PC-3 (cell line): ENCODE measurements around the gene RTL5. TPM values are rescaled to one million over a fixed set of nuclear protein-coding genes. Genes with fewer than 3 reads are reported as not detected.

ENCODE experiments used
- ATAC-seq: fragments of 200-7000 bp; cut with Tn5 transposase; 2 replicates; pipeline ENCODE4 v1.9.1; 2020; ENCODE audit warnings: mild to moderate bottlenecking, moderate library complexity
- BruUV-seq: library from RNA; stranded (reverse); fragments of 400-500 nt; replicated peaks from 2 replicates; lab custom pipeline; 2021; lab: Mats Ljungman, UMichigan
- CTCF ChIA-PET: fragments of 300-600 bp; sonication (Branson Sonifier 250); formaldehyde crosslinking; loops from one replicate; lab custom pipeline; 2022; ENCODE audit warnings: antibody characterized with exemption; lab: Charles Lee
- POLR2A ChIA-PET: fragments of 300-600 bp; sonication (Branson Sonifier 250); formaldehyde crosslinking; loops from one replicate; lab custom pipeline; 2022; ENCODE audit warnings: antibody characterized with exemption; ENCODE audit not compliant: unreplicated experiment; lab: Charles Lee
- DNase-seq: peaks from one replicate; pipeline ENCODE4 v3.0.0-alpha.2; 2015
- H2AFZ ChIP-seq: fragments of 300-600 bp; sonication (generic); 2 replicates; pipeline ENCODE4 v1.6.0; 2016; ENCODE audit warnings: antibody characterized with exemption, low read length
- H3F3A ChIP-seq: fragments of 300-600 bp; sonication (generic); one replicate; pipeline ENCODE4 v1.6.0; 2017; ENCODE audit warnings: antibody characterized with exemption, low read length, control low read depth, mild to moderate bottlenecking; ENCODE audit not compliant: unreplicated experiment
- H3K27ac ChIP-seq: fragments of 300-600 bp; sonication (generic); 2 replicates; pipeline ENCODE4 v1.5.1; 2016; ENCODE audit warnings: mild to moderate bottlenecking, low read length
- H3K27me3 ChIP-seq: fragments of 300-600 bp; sonication (generic); 2 replicates; pipeline ENCODE4 v1.6.1; 2016; ENCODE audit warnings: low read length, mixed read lengths
- H3K36me3 ChIP-seq: fragments of 300-600 bp; sonication (generic); 2 replicates; pipeline ENCODE4 v1.6.1; 2016; ENCODE audit warnings: low read depth, mixed run types, low read length, mixed read lengths
- H3K4me1 ChIP-seq: fragments of 300-600 bp; sonication (generic); 2 replicates; pipeline ENCODE4 v1.5.1; 2016; ENCODE audit warnings: low read length; ENCODE audit not compliant: insufficient read depth
- H3K4me2 ChIP-seq: fragments of 300-600 bp; sonication (generic); 2 replicates; pipeline ENCODE4 v1.6.0; 2016; ENCODE audit warnings: low read length
- H3K4me3 ChIP-seq: fragments of 300-600 bp; sonication (generic); 2 replicates; pipeline ENCODE4 v1.5.1; 2016; ENCODE audit warnings: mild to moderate bottlenecking, low read length, mixed read lengths
- H3K79me2 ChIP-seq: fragments of 300-600 bp; sonication (generic); 2 replicates; pipeline ENCODE4 v1.6.1; 2017; ENCODE audit warnings: low read length, mixed read lengths
- H3K9ac ChIP-seq: fragments of 300-600 bp; sonication (generic); 2 replicates; pipeline ENCODE4 v1.6.0; 2016; ENCODE audit warnings: mild to moderate bottlenecking, low read length
- H3K9me2 ChIP-seq: fragments of 300-600 bp; sonication (generic); replicated peaks from 2 replicates; pipeline ENCODE4 v1.6.1; 2016; ENCODE audit warnings: mixed run types, low read length, mixed read lengths
- H3K9me3 ChIP-seq: fragments of 300-600 bp; sonication (generic); 2 replicates; pipeline ENCODE4 v1.6.1; 2016; ENCODE audit warnings: low read length, mixed read lengths
- H4K20me1 ChIP-seq: fragments of 300-600 bp; sonication (generic); 2 replicates; pipeline ENCODE4 v1.6.1; 2016; ENCODE audit warnings: low read length, mixed read lengths
- EZH2 ChIP-seq: fragments of 300-600 bp; sonication (generic); IDR thresholded peaks from one replicate; pipeline ENCODE4 v1.6.1; 2017; ENCODE audit warnings: antibody characterized with exemption, mild to moderate bottlenecking, low read length; ENCODE audit not compliant: unreplicated experiment
- EZH2phosphoT487 ChIP-seq: fragments of 300-600 bp; sonication (generic); IDR thresholded peaks from 2 replicates; pipeline ENCODE4 v1.6.1; 2018; ENCODE audit warnings: mild to moderate bottlenecking, antibody characterized with exemption, low read length, borderline replicate concordance
- intact Hi-C: fragments of 100-400 bp; cut with micrococcal nuclease; formaldehyde crosslinking; loops from 2 replicates; pipeline ENCODE4 v1.9.0; 2023
- total RNA-seq: library from RNA; depleted of rRNA; stranded (reverse); fragments of >200 nt; gene quantifications from 2 replicates; pipeline ENCODE4 v1.2.3, GENCODE V29; 2014
- TF ChIP-seq, protein P1 (sequence below): fragments of 300-600 bp; sonication (generic); conservative IDR thresholded peaks from 2 replicates; pipeline ENCODE4 v1.5.1; 2017; ENCODE audit warnings: antibody characterized with exemption, low read depth, mild to moderate bottlenecking, low read length

Gene RTL5
- total RNA-seq, 1 experiment from 2014 or later, result 0.40 TPM

DNA sequence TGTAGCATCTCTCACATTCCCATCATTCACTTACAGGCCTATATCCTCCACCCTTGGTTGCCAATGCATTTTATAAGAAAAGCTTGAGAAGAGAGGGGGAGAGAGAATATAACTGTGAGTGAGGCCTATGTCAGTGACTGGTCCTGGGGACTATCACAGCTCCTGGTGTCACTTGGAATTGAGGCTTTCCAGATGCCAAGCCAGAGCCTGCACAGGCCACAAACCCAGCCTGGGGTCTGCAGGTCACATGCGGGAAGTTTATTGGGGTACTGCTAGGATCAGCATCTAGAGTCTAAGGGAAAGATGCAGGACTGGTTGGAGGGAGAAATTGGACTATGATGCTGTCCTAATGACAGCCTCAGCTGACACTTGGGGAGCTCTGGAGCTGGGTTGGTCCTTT, 47.6 kb downstream of the RTL5 start:
- TF ChIP-seq, protein P1, sequence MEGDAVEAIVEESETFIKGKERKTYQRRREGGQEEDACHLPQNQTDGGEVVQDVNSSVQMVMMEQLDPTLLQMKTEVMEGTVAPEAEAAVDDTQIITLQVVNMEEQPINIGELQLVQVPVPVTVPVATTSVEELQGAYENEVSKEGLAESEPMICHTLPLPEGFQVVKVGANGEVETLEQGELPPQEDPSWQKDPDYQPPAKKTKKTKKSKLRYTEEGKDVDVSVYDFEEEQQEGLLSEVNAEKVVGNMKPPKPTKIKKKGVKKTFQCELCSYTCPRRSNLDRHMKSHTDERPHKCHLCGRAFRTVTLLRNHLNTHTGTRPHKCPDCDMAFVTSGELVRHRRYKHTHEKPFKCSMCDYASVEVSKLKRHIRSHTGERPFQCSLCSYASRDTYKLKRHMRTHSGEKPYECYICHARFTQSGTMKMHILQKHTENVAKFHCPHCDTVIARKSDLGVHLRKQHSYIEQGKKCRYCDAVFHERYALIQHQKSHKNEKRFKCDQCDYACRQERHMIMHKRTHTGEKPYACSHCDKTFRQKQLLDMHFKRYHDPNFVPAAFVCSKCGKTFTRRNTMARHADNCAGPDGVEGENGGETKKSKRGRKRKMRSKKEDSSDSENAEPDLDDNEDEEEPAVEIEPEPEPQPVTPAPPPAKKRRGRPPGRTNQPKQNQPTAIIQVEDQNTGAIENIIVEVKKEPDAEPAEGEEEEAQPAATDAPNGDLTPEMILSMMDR, result no peak
- TF ChIP-seq EZH2phosphoT487 (no peak), EZH2 (no peak)
- POLR2A ChIA-PET, result no interaction called here
- Histone ChIP-seq H3K4me2 (no peak overlapping the region), H3K27me3 (no peaks in the 10 kb centered on the region), H2AFZ (no peak overlapping the region), H4K20me1 (no peaks in the 10 kb centered on the region), H3K9me3 (no peaks in the 10 kb centered on the region), H3K79me2 (no peaks in the 10 kb centered on the region), H3K4me3 (no peak overlapping the region), H3K36me3 (no peaks in the 10 kb centered on the region), H3K27ac (no peak overlapping the region), H3K9ac (no peak overlapping the region), H3F3A (no peaks in the 10 kb centered on the region), H3K4me1 (no peaks in the 10 kb centered on the region), H3K9me2 (no peaks in the 10 kb centered on the region)
- intact Hi-C loops, result no loop called here
- no peak for DNase-seq
- BruUV-seq, result no TSS peak
- CTCF ChIA-PET, result no interaction called here
- ATAC-seq, result no peak

DNA sequence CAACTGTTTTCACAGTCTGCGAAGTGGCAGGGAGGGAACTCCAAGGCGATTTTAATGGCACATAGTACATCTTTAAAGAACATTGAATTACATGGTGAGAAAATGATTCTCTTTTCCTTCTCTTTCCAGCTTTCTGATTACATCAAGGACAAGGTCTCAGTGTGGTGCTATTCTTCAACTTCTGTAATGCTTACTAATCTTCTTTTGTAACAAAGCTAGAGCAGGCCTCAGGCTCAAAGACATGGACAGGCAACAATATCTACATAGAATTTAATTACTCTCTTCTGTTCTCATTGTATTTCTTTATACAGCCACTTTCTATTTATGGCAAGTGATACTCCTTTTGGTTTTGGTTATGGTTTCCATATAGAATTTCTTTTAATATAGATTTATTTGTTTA, 48.4 kb downstream of the RTL5 start:
- Histone ChIP-seq H3K4me3 (no peak overlapping the region), H3F3A (no peaks in the 10 kb centered on the region), H2AFZ (no peak overlapping the region), H3K9me3 (no peaks in the 10 kb centered on the region), H4K20me1 (no peaks in the 10 kb centered on the region), H3K79me2 (no peaks in the 10 kb centered on the region), H3K27me3 (no peaks in the 10 kb centered on the region), H3K9ac (no peak overlapping the region), H3K36me3 (no peaks in the 10 kb centered on the region), H3K27ac (no peak overlapping the region), H3K4me2 (no peak overlapping the region), H3K9me2 (no peaks in the 10 kb centered on the region), H3K4me1 (no peaks in the 10 kb centered on the region)
- ChIA-PET POLR2A (no interaction called here), CTCF (no interaction called here)
- no peak for DNase-seq
- no TSS peak for BruUV-seq
- intact Hi-C loops, result no loop called here
- no peak for TF ChIP-seq EZH2phosphoT487
- TF ChIP-seq, protein P1, result no peak
- no peak for TF ChIP-seq EZH2
- no peak for ATAC-seq

DNA sequence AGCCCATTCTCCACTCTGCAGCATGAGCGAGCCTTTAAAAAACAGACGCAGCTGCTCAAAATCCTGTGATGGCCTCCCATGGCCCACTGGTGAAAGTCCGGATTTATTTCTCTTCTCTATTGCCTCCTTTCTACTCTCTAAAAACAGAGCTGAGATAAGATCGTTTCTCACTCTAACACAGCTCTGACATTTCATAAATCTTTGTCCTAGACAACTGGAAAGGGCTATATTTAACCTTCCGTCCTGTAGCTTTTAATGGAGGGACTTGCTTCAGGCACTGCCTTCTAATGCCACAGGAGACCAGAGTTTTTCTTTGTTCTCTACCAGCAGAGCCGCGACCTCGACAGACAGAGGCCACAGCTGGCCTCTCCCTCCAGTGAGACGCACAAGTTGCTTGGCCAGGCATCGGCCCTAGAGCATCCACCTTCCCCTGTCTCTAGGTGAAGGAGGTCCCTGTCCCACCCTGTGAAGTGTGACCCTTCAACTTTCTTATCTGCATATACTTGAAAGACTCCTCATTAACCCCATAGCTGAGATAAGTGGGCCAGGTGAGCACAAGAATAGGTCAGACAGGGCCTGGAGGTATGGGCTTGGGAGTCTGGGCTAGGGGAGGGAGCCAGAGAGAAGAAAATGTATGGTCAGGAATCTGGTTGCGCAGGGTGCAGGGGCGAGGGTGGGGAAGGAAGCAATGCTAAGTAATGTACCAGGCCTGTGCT, 50.0 kb downstream of the RTL5 start:
- H3K4me2 ChIP-seq, result no peak overlapping the region
- H3K4me1 ChIP-seq, result no peaks in the 10 kb centered on the region
- H3K9me2 ChIP-seq, result no peaks in the 10 kb centered on the region
- H2AFZ ChIP-seq, result no peak overlapping the region
- CTCF ChIA-PET, result no interaction called here
- H3K27ac ChIP-seq, result no peak overlapping the region
- no peak overlapping the region for H3K9ac ChIP-seq
- intact Hi-C loops, result no loop called here
- POLR2A ChIA-PET, result no interaction called here
- H4K20me1 ChIP-seq, result no peaks in the 10 kb centered on the region
- ATAC-seq, result no peak
- no peak overlapping the region for H3K4me3 ChIP-seq
- no peak for TF ChIP-seq EZH2phosphoT487
- no peak for TF ChIP-seq EZH2
- TF ChIP-seq, protein P1, result no peak
- no peaks in the 10 kb centered on the region for H3K36me3 ChIP-seq
- no TSS peak for BruUV-seq
- DNase-seq, result no peak
- no peaks in the 10 kb centered on the region for H3F3A ChIP-seq
- no peaks in the 10 kb centered on the region for H3K9me3 ChIP-seq
- no peaks in the 10 kb centered on the region for H3K27me3 ChIP-seq
- H3K79me2 ChIP-seq, result no peaks in the 10 kb centered on the region
